ENCODE measurements around the gene RAB35.

Gene RAB35

DNA sequence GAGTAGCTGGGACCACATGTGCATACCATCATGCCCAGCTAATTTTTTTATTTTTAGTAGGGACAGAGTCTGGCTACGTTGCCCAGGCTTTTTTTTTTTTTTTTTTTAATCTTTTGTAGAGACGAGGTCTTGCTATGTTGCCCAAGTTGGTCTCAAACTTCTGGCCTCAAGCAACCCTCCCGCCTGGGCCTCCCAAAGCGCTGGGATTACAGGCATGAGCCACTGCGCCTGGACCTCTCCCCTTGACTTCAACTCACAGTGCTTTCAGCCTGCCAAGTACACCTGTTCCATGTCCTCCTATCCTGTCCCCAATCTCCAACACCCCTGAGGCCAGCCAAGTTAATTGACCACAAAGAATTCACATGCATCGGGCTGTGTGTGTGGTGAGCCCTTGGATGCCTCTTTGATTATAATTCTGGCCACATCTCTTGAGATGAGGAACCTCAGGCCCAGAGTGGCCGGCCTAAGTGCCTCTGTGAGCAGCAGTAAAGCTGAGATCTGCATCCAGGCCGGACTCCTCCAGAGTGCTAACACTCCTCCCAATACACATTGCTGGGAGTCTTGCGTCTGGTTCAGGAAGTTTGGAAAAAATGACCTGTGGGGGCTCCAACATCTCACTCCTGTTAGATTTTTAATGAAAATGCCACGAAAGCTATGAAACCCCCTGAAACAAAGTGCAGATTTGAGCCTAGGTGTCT, 6.8 kb downstream of the RAB35 start:
- Mint-ChIP-seq H3K4me3 (no peak overlapping the region), H3K36me3 (ENCODE audit: low read depth) (peaks cover 53% of the 10 kb centered on the region), H3K9me3 (no peaks in the 10 kb centered on the region), H3K27me3 (ENCODE audit: low read depth, poor library complexity) (peaks cover 3% of the 10 kb centered on the region), H3K4me1 (peaks cover 52% of the 10 kb centered on the region), H3K27ac (peak overlapping the region; percentile 29)
- DNase-seq = no peak
- TF ChIP-seq, protein P1, sequence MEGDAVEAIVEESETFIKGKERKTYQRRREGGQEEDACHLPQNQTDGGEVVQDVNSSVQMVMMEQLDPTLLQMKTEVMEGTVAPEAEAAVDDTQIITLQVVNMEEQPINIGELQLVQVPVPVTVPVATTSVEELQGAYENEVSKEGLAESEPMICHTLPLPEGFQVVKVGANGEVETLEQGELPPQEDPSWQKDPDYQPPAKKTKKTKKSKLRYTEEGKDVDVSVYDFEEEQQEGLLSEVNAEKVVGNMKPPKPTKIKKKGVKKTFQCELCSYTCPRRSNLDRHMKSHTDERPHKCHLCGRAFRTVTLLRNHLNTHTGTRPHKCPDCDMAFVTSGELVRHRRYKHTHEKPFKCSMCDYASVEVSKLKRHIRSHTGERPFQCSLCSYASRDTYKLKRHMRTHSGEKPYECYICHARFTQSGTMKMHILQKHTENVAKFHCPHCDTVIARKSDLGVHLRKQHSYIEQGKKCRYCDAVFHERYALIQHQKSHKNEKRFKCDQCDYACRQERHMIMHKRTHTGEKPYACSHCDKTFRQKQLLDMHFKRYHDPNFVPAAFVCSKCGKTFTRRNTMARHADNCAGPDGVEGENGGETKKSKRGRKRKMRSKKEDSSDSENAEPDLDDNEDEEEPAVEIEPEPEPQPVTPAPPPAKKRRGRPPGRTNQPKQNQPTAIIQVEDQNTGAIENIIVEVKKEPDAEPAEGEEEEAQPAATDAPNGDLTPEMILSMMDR (IDR thresholded peaks at IDR 0.05) = no peak

DNA sequence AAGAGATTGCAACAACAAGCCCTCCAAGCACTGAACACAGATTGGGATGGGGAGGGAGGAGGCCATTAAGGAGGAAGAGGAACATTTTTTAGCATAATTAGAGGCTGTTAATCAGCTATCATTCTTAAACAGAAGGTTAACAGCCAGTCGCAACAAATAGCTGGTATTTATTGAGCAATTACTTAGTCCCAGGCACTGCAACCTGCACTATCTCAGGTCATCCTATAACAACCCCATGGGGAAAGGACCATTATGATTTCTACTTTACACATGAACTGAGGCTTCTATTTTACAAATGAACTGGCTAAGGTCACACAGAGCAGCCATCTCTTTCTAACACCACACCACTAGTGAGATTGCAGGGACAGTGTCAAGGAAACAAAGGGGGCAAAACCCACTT, 10.4 kb downstream of the RAB35 start:
- Mint-ChIP-seq H3K4me1 (peaks cover 57% of the 10 kb centered on the region), H3K27me3 (ENCODE audit: low read depth, poor library complexity) (no peaks in the 10 kb centered on the region), H3K36me3 (ENCODE audit: low read depth) (peaks cover 40% of the 10 kb centered on the region), H3K9me3 (no peaks in the 10 kb centered on the region), H3K4me3 (no peak overlapping the region), H3K27ac (no peak overlapping the region)
- no peak for DNase-seq
- TF ChIP-seq, protein P1 (IDR thresholded peaks at IDR 0.05) = no peak

DNA sequence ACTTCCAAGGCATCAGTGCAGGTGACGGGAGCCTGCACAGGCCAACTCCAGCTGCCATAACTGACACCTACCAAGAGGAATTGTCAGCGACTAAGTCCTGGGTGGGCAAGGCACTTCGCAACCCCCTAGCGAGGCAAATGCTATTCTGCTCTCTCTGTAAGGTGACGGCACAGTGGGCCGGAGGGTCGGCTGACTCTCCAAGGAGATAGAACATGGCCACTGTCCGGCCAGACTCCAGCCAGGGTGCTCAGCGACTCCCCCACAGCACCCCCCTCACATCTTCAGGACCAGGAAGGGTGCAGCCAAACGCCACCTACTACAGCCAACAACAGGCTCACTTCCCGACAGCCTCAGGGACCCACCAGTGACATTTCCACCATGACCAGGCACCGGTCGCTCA, 13.2 kb downstream of the RAB35 start:
- H3K9me3 Mint-ChIP-seq = no peaks in the 10 kb centered on the region
- H3K27ac Mint-ChIP-seq = no peak overlapping the region
- H3K36me3 Mint-ChIP-seq (ENCODE audit: low read depth) = peaks cover 42% of the 10 kb centered on the region
- no peak for DNase-seq
- H3K4me3 Mint-ChIP-seq = no peak overlapping the region
- TF ChIP-seq, protein P1 (IDR thresholded peaks at IDR 0.05) = no peak
- H3K4me1 Mint-ChIP-seq = peaks cover 39% of the 10 kb centered on the region
- H3K27me3 Mint-ChIP-seq (ENCODE audit: low read depth, poor library complexity) = no peaks in the 10 kb centered on the region

DNA sequence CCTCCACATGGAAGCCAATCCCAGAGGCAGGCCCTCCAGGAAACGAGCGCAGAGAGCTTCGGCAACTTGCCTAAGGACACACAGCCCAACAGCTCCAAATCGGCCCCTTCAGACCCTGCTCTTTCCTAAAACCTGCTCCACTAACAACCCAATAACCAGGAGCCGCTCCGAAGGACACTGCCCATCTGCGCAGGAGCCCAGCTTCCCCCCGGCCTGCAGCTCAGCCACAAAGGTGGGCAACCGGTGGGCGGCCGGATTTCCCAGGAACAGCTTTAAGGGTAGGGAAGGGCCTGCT, 13.6 kb downstream of the RAB35 start:
- no peak for DNase-seq
- Mint-ChIP-seq H3K27ac (peak overlapping the region; percentile 54), H3K9me3 (no peaks in the 10 kb centered on the region), H3K27me3 (ENCODE audit: low read depth, poor library complexity) (no peaks in the 10 kb centered on the region), H3K4me1 (peaks cover 35% of the 10 kb centered on the region), H3K36me3 (ENCODE audit: low read depth) (peaks cover 45% of the 10 kb centered on the region), H3K4me3 (no peak overlapping the region)
- TF ChIP-seq, protein P1 (IDR thresholded peaks at IDR 0.05) = no peak

DNA sequence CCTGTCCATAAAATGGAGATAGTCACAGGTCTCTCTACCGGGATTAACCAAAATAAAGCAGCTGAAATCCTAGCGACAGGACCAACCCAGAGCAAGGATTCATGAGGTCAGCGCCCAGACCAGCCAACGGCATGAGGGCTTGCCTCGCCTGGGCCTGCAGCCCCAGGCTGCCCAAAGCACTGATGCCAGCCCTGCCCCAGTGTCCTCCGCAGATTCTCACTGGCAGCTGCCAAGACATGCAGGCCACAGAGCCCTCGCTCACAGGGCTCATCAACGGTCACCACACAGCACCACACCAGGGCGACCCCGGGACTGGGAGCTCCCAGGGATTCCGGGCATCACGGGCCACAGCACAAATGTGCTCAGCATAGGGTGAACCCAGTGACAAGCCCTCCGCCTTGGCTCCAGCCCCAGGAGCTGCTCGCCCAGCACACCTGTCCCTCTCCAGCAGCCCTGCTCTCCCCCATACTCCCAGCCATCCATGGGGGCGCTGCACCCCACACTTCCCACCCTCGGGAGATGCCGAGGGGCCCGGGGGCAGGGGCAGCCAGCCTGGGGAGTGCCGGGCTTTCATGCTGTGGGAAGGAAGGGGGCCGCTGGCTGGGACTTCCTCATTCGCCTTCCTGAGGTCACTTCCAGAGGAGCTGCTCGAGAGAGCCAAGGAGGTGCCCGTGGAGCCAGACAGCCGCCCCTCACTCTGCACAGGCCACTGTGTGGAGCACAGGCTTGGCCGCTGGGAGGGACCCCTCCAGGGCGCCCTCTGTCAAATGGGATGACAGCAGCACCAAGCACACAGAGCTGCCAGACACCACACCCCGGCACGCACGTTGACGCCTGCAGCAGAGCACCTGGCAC, 14.1 kb downstream of the RAB35 start:
- Mint-ChIP-seq H3K27me3 (ENCODE audit: low read depth, poor library complexity) (no peaks in the 10 kb centered on the region), H3K9me3 (no peaks in the 10 kb centered on the region), H3K27ac (peak overlapping the region; percentile 42), H3K4me3 (no peak overlapping the region), H3K36me3 (ENCODE audit: low read depth) (peaks cover 45% of the 10 kb centered on the region), H3K4me1 (peaks cover 33% of the 10 kb centered on the region)
- TF ChIP-seq, protein P1 (IDR thresholded peaks at IDR 0.05) = no peak
- DNase-seq = no peak

Measured in nephron progenitor cell (in vitro differentiated cells).